ENCODE data around the gene EIF4A3.

EIF4A3 gene

GRCh38 chr17:80097844-80098691 lies 48.9 kb downstream of the EIF4A3 start:
- H3F3A ChIP-seq (ENCODE audit: low read depth) = no peaks in the 10 kb centered on the region
- no peak overlapping the region for H3K9ac ChIP-seq (ENCODE audit: low read depth, low read length, poor library complexity, severe bottlenecking)
- no peak overlapping the region for H3K4me2 ChIP-seq (ENCODE audit: low read depth, low read length, poor library complexity, severe bottlenecking)
- no peak overlapping the region for H3K4me3 ChIP-seq (ENCODE audit: low read length, poor library complexity, severe bottlenecking)
- H3K27me3 ChIP-seq (ENCODE audit: insufficient read depth, low read length, poor library complexity, severe bottlenecking) = no peaks in the 10 kb centered on the region
- H3K36me3 ChIP-seq (ENCODE audit: insufficient read depth, low read length) = no peaks in the 10 kb centered on the region
- TF ChIP-seq CTCF (conservative IDR thresholded peaks at IDR 0.05; ENCODE audit: low read length) (no peak), EZH2phosphoT487 (IDR thresholded peaks at IDR 0.05; ENCODE audit: borderline replicate concordance) (no peak)
- H3K4me1 ChIP-seq (ENCODE audit: insufficient read depth, low read length, poor library complexity, severe bottlenecking) = peaks cover 22% of the 10 kb centered on the region
- H4K20me1 ChIP-seq (ENCODE audit: insufficient read depth, low read length, poor library complexity, severe bottlenecking) = no peaks in the 10 kb centered on the region
- H2AFZ ChIP-seq (ENCODE audit: low read length) = no peak overlapping the region
- H3K79me2 ChIP-seq (ENCODE audit: insufficient read depth, low read length) = peaks cover 7% of the 10 kb centered on the region
- no peaks in the 10 kb centered on the region for H3K9me3 ChIP-seq (ENCODE audit: insufficient read depth, low read depth, low read length)
- no peaks in the 10 kb centered on the region for H3K9me2 ChIP-seq (replicated peaks; ENCODE audit: low read depth, low read length)

DNA sequence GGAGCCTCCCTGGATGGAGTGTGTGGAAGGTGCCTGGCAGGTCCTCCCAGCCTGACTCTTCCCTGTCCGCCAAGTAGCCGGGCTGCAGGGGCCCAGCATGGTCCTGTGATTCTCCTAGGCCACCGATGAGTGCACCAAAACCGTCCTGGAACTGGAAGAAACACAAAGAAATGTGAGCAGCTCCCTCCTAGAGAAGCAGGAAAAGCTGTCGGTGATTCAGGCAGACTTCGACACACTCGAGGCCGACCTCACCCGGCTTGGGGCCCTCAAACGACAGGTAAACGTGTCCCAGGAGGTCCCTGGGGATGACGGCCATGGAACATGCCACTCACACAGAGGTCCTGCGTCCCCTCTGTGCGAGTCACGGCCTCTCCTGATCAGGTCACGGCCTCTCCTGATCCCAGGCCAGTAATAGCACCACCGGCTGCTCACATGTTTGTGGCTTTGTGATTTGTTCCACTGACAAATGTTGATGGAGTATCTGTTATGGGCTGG lies 49.8 kb downstream of the EIF4A3 start:
- no peaks in the 10 kb centered on the region for H4K20me1 ChIP-seq (ENCODE audit: insufficient read depth, low read length, poor library complexity, severe bottlenecking)
- no peak overlapping the region for H3K9ac ChIP-seq (ENCODE audit: low read depth, low read length, poor library complexity, severe bottlenecking)
- peaks cover 7% of the 10 kb centered on the region for H3K79me2 ChIP-seq (ENCODE audit: insufficient read depth, low read length)
- peaks cover 16% of the 10 kb centered on the region for H3K4me1 ChIP-seq (ENCODE audit: insufficient read depth, low read length, poor library complexity, severe bottlenecking)
- no peak overlapping the region for H3K4me2 ChIP-seq (ENCODE audit: low read depth, low read length, poor library complexity, severe bottlenecking)
- no peaks in the 10 kb centered on the region for H3K27me3 ChIP-seq (ENCODE audit: insufficient read depth, low read length, poor library complexity, severe bottlenecking)
- no peaks in the 10 kb centered on the region for H3K9me3 ChIP-seq (ENCODE audit: insufficient read depth, low read depth, low read length)
- H3K9me2 ChIP-seq (replicated peaks; ENCODE audit: low read depth, low read length) = no peaks in the 10 kb centered on the region
- H3K36me3 ChIP-seq (ENCODE audit: insufficient read depth, low read length) = no peaks in the 10 kb centered on the region
- no peak overlapping the region for H2AFZ ChIP-seq (ENCODE audit: low read length)
- no peaks in the 10 kb centered on the region for H3F3A ChIP-seq (ENCODE audit: low read depth)
- H3K4me3 ChIP-seq (ENCODE audit: low read length, poor library complexity, severe bottlenecking) = no peak overlapping the region
- TF ChIP-seq CTCF (conservative IDR thresholded peaks at IDR 0.05; ENCODE audit: low read length) (no peak), EZH2phosphoT487 (IDR thresholded peaks at IDR 0.05; ENCODE audit: borderline replicate concordance) (no peak)

DNA sequence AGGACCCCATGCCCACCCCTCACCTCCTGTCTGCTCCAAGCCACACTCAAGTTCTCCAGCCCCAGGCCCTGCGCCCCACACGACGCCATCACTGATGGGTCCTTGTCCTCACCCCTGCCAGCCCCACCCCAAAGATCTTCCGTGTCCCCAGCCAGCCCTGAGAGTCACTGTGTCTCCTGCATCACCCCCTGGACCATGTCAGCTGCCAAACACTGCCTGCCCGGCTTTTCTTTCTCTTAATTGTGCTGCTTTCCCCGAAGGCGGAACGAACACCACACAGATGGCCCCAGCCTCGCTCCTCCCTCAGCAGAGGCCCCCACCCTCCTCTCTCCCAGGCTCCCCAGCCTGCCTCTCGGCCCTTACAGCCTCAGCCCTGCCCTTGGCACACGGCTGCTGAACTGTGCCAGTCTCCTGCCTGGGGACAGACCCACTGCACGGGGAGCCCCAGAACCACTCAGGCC lies 50.3 kb downstream of the EIF4A3 start:
- no peaks in the 10 kb centered on the region for H4K20me1 ChIP-seq (ENCODE audit: insufficient read depth, low read length, poor library complexity, severe bottlenecking)
- no peak overlapping the region for H2AFZ ChIP-seq (ENCODE audit: low read length)
- H3K36me3 ChIP-seq (ENCODE audit: insufficient read depth, low read length) = no peaks in the 10 kb centered on the region
- no peaks in the 10 kb centered on the region for H3K9me3 ChIP-seq (ENCODE audit: insufficient read depth, low read depth, low read length)
- peaks cover 13% of the 10 kb centered on the region for H3K4me1 ChIP-seq (ENCODE audit: insufficient read depth, low read length, poor library complexity, severe bottlenecking)
- no peak overlapping the region for H3K4me3 ChIP-seq (ENCODE audit: low read length, poor library complexity, severe bottlenecking)
- H3K4me2 ChIP-seq (ENCODE audit: low read depth, low read length, poor library complexity, severe bottlenecking) = no peak overlapping the region
- H3F3A ChIP-seq (ENCODE audit: low read depth) = no peaks in the 10 kb centered on the region
- H3K27me3 ChIP-seq (ENCODE audit: insufficient read depth, low read length, poor library complexity, severe bottlenecking) = no peaks in the 10 kb centered on the region
- no peaks in the 10 kb centered on the region for H3K9me2 ChIP-seq (replicated peaks; ENCODE audit: low read depth, low read length)
- TF ChIP-seq CTCF (conservative IDR thresholded peaks at IDR 0.05; ENCODE audit: low read length) (no peak), EZH2phosphoT487 (IDR thresholded peaks at IDR 0.05; ENCODE audit: borderline replicate concordance) (no peak)
- peaks cover 1% of the 10 kb centered on the region for H3K79me2 ChIP-seq (ENCODE audit: insufficient read depth, low read length)
- H3K9ac ChIP-seq (ENCODE audit: low read depth, low read length, poor library complexity, severe bottlenecking) = no peak overlapping the region
